SKM-1 (cell line): ENCODE data around the gene HELZ.

Experiments
- DNase-seq: peaks from one replicate; lab custom pipeline; 2025; ENCODE audit not compliant: unreplicated experiment; lab: John Stamatoyannopoulos, UW

Gene HELZ

DNA sequence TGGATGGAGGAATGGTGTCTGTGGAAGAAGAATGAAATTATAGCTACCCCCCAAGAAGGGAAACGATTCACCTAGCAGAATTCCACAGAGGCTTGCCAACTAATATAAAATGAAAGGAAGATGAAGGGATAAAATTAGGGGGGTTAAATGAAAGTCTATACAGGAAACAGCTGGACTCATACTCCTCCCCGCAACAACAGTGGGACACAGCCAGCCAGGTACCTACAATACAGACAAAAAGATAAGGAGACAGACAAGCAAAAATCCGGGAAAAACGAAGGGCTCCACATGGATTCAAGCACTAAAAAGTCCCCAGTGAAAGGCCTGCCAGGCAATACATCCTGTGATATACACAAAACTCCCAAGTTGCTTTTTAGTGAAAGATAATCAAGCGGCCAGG, 152.7 kb downstream of the HELZ start:
- no peak for DNase-seq

DNA sequence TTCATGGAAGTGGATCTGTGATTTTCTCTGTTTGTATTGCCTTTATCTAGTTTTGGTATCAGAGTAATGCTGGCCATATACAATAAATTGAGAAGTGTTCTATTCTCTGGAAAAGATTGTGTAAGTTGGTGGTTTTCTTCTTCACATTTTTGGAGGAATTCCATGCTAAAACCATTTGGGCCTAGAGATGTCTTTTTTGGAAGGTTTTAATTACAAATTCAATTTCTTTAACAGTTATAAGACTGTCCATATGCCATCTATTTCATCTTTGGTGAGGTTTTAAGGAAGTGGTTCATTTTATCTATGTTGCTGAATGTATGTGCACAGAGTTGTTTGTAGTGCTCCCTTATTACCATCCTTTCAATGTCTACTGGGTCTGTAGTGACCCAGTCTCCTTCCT, 154.7 kb downstream of the HELZ start:
- DNase-seq: no peak

DNA sequence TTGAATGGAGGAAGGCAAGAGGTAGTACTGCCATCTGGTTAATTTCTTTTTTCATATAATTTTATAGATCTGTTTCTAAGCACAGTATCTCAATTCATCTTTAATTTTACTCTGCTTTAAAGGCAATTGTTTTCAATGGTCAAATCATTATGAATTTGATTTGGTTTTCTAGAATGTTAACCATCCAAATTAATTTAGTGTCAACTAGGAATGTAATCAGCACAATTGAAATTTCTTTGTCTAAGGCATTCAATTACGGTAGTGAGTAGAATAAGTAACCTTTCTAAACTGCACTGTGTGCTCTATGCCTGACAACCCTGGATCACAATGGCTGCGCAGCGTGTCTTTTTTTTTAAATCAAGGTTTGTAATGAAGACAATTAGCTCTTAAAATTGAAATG, 156.4 kb downstream of the HELZ start:
- DNase-seq: no peak

DNA sequence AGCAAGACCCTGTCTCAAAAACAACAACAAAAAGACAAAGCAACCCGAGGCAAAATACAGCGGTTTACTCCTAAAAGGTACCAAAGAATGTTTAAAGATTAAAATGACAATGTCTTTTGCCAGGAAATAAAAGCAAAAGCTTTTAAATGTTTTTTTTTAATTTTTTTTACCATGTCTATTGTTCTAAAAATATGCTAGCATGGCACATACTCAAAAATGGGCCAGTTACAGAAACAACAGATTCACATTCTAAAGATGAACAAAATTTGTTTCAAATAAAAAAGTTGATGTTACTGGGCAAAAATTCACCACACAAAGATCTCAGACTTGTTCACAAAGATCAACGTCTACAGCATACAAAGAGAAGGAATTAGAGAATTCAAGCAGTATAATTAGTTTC, 159.6 kb downstream of the HELZ start:
- DNase-seq: no peak

DNA sequence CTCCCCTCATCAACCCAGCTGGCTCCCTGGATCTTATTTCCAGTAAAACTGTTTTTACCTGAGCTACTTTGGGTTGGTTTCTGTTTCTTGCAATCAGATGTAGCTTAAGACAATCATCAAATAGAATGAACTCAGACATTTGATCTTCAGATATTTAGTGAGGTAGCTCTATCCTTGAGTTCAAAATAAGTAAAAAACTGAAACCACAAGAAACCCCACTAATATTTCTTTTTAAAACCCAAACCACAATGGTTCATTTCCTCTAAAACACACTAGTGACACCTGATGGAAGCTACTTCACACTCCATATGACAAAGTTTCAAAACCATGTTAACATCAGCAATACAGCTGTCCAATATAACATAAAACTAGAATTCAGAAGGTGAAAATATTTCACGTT, 162.9 kb downstream of the HELZ start:
- no peak for DNase-seq

DNA sequence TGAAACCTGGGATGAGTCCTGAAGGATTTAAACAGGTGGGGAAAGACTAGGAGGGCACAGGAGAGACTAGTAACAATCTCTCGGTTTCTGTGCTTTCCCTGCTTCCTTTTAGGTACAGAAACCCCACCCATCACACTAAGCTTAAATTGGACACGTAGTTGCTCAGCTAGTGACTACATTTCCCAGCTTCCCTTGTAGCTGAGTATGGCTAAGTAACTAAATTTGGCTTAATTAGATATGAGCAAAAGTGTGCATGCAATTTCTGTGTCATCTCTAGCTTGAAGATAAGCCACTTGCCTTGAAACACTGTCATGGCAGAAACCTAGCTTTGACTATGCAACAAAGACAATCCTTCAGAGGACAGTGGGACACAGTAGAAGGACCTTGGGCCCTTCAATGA, 164.2 kb downstream of the HELZ start:
- DNase-seq: no peak

DNA sequence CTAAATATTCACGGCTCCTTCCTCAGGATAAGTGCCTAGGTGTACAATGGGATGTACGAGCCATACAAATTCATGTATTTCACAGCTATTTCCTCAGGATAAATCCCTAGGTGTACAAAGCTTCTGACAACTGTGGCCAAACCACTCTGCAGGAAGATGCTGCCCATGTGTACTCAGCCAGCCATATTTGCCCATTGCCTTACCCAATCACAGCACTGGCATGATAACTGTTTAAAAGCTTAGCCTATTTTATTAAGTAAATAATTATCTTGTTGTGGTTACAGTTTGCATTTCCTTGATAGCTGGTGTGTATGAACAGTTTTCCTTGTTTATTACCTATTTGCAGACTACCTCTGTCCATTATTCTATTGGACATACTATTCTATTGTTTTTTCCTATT, 165.5 kb downstream of the HELZ start:
- no peak for DNase-seq

DNA sequence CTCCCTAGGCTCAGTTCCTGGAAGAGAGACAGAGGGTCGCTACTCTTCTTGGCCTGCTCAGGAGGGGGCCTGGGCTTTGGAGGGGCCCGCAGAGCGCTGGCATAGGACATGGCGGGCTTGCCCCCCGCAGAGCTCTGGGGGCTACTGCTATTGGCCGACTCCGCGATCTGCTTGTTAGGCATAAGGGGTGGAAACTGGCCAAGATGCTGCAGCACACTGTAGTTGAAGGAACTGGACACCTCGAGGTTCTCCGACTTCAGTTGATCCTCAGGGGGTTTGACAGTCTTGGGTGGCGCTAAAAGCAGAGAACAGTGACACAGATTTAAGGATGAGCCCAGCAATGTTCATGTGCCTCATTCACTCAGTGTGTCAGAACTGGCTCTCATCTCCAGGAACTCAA, 166.7 kb downstream of the HELZ start:
- DNase-seq: no peak

DNA sequence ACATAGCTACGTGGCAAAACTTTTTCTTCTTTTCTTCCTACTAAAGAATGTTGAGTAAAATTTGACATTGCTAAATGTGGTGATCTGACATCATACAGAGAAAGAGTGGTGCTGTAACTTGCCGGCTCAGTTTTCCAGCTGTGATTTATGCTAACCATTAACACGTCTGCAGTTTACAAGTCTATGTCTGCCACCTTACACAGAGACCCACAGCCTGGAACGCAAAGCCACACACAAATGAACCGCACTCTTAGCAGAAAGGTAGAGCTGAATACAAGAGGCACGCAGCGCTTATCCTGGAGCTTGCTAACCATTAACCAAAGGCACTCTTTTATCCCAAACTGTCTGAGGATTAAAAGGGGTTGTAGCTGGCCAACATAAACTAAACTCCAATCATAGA, 168.7 kb downstream of the HELZ start:
- DNase-seq: no peak

DNA sequence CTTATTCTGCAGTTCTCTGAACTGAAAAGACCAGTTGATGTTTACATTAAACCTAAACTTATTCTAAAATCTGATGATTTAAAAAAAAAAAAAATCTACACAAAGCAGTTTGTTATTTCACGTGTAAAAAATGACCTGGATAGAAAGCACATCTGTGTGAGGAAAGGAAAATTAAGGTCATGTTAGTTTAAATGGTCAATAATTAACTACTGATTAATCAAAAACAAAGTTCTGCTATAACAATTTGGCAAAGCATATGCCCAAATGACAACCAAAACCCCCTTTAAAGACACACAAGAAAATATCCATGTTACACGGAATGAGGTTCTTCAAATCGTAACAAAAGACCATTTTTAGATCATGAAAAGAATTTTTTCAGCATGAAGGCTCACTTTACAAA, 170.2 kb downstream of the HELZ start:
- no peak for DNase-seq

DNA sequence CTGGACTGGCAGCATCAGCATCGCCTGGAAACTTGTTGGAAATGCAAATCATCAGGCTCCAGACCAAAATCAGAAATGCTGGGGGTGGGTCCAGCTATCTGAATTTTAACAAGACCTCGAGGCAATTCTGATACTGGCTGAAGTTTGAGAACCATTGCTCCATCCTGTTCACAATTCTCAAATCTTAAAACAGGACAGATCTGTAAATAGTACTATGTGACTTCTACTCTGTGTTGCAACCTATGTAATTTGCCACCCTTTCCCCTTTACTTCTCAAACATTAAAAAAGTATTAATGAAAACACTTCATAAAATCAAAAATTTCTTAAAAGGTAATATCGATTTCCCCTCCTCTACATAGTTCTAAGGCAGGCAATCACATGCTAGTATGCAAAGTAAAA, 172.1 kb downstream of the HELZ start:
- no peak for DNase-seq

DNA sequence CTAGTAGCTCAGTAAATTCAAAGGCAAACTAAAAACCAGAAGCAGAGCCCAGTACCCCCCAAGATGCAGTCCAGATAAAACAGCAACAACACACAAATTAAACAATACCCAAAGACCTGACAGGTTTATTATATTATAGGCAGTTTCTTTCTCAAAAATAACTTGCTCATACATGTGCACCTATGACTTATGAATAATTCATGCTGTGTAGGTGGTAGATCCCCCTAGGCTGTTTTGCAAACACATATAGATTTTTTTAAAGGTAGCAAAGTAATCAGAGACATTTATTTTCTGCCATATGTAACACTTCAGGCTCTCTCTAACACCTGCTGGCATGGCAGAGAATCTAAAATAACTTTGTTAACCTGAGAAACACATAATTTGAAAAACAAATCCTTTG, 173.4 kb downstream of the HELZ start:
- DNase-seq: no peak

DNA sequence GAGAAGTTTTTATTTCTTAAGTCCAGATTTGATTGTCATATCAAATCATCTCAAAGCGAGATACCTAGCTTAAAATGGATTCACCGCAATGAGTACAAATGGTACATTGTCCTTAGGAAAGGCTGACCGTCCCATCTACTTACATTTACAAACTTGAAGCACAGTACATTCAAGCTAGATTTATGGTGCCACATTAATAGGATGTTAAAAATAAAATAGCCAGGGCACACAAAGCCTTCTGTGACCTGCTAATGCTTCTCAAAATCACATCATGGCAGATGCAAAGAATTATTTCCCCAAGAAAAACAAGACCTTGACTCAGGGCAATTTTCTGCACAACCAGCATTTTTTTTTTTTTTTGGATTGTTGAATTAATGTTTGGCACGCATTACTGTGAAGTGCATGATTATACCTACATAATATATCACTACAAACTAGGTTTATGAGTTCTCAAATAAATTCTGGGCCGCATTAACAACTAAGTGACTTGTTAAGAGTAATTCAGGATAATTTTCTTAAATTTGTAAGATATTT, 175.3 kb downstream of the HELZ start:
- DNase-seq: no peak

DNA sequence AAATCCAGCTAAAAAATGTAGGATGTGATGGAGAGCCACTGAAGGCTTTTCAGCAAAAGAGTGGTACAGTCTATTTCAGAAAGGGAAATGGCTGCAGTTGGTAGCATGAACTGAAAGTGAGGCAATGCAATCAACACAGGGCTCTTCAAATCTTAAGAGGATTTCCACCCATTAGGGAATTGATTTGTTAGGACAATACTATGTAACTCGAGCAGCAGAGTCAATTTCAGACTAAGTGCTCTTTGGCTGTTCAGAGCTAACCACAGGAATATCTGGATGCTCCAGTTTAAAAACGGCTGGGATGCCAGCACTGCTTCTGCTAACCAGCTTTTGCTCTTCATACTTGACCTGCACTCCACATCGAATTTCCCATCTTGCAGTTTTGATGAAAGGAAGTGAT, 176.0 kb downstream of the HELZ start:
- no peak for DNase-seq

DNA sequence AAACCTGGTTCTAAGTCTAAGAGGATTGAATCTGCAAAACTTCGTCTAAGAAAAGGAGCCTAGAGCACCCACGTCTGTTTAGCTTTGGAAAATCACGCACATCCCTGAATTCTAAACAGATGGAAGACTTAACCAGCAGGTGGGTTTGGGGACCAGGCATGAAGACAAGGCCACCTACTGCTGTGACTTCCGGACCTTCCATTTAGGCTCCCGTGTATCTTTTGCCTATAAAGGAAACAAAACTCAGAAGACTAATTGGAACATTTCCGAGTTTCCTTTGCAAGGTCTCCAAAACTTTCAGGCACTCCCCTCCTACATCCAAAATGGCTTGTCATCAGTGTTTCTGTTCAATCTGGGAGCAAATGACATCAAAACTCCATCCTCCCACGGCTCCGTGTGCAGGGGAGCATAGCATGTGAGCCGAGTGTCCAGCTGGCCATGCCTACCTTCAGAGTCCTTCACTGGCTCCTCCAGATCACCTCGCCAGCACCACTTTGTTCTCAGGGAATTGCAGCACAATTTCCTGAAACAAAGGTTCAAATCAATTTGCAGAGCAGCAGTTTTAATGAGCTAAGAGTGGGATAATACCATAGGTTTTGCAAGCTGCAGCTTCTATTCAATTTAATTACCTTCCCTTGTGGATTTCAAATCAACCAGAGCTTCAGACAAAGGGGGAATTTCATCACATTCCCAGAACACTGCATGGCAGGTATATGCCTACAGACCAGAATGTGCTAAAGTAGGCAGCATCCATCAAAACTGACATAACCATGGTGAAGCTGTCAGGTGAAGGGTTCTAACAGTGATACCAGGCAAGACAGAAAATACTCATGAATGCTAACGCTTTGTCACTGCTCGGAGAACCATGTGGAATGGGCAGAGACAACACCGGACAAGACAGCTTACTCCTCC, 177.2 kb downstream of the HELZ start:
- DNase-seq: no peak

DNA sequence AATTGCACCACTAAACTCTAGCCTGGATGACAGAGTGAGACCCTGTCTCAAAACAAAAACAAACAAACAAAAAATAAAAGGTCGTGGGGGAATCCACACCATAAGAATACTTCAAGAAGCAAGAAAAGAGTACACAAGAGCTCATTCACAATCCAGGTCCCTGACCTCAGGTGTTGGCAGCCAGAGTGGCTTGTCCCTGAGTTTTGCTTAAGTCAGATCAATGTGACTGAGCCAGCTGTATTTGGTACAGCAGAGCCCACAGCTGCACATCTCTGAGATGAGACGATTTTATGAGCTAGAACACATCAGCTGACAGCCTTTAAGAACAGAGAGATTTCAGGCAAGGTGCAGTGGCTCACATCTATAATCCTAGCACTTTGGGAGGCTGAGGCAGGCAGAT, 178.3 kb downstream of the HELZ start:
- DNase-seq: no peak

DNA sequence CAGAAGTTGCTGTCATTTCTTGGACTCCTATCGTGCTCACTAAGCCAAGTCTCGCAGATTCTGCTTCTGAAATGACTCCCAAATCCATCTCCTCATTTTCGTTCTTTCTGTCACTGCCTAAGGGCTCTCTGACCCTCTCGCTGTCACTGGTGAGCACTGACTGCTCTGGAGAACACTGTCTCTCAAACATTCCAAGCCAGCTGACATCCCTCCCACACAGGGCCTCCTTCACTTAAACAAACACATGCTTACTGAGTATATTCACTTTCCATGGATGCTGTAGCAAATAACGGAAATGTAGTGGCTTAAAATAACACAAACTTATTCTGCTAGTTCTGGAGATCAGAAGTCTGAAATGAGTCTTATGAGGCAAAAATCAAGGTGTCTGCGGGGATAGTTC, 181.9 kb downstream of the HELZ start:
- DNase-seq: no peak

DNA sequence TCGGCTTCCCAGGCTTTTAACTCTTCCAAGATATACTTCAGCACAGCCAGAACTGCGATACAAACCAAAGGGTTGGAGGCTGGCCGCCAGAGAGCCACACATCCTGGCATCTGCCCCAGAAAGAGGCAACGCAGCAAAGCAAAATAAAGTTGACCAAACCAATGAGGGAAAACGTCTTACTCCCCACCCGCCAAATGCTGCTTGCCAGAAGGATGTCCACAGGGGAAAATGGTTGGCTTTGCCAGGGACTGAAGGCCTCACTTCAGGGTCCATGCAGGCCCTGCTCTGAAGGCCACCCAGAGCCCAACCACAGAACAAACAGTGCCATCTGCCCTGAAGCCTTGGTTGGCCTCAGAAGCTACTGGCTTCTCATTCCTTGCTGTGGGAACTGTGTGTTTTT, 185.6 kb downstream of the HELZ start:
- no peak for DNase-seq

DNA sequence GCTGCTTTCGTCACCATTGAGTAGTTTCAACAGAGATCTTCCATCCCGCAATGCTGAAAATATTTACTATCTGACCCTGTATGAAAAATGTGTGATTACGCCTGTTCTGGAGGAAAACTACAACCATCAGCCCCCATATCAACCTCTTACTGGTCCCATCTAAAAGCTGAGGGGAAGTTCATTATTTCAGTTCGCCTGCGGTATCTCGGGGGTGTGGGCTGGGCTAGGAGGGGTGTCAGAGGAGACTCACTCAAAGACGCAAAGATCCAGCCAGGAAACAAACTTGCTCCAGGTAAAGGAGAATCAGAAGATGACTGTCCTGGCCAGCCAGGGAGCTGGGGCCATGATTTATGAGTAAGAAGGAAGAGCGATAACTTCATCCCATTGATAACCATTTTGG, 187.0 kb downstream of the HELZ start:
- no peak for DNase-seq

DNA sequence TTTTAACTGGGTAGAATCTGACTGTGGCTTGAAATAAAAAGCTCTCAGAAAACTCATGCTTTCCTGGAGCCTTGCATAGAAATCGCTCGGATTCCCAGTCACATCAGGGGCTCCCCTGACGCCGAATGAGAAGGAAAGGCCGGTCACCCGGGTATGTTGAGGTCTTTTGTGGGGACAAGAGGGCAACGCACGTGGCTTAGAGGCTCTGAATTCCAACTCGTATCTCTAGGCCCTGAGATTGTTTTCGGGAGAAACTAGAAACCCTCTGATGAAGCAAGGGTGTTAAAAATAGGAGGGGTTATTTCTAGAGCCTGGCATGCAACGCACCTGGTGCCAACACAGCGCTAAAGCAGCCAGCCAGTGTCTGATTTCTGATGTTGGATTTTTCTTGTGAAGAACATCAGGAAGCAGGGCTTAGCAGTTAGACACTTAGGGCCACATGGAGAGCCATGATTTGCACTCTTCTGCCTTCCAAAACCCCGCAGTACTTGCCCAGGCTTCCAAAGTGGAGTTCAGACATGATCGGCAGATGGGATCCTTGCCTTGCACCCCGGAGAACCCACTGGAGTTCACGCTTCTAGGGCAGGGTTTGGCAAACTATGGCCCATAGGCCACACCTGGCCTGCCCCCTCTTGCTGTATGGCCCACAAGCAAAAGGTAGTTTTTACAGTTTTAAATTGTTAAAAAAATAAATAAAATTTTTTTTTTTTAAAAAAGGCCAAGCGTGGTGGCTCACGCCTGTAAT, 188.1 kb downstream of the HELZ start:
- no peak for DNase-seq

DNA sequence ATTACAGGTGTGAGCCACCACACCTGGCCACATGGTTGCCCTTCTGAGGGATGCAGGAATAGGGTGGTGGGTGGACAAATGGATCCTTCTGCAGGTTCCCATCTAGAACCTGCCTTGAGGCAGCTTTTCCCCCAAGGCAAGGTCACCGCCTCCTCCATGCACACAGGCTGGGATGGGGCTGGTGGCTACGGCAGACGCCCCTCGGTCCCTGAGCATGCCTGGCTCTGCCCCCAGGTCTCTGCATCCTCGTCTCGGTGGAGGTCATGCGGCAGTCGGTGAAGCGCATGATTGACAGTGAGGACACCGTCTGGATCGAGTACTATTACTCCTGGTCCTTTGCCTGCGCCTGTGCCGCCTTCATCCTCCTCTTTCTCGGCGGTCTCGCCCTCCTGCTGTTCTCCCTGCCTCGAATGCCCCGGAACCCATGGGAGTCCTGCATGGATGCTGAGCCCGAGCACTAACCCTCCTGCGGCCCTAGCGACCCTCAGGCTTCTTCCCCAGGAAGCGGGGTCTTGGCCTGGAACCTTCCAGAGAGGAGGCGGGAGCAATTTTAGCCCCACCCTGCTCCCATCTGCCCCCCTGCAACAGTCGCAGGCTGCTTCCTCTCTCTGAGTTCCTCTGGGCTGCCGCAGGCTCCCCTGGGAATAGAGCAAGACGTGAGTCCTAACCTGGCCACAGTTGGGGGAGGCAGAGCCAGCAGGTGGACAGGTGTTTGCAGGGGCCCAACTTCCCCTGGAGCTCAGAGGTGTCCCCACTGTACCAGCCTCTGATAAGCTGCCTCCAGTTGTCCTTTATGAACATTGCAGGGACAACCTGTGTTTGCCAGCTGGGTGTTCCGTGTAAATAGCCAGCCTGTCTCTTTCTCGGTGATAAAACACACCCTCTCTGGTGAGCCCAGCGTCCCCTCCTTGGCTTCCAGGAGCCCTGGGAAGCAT, 188.9 kb downstream of the HELZ start:
- DNase-seq: no peak
